ENCODE data around the gene FAM107B. TPM values are rescaled to one million over a fixed set of nuclear protein-coding genes. Genes with fewer than 3 reads are reported as not detected.
"Not testable (repeated sequence)": the region's sequence is repeated elsewhere in the genome, so short reads cannot be mapped to it uniquely, and the experiment has no call there.

The FAM107B gene
- polyA plus RNA-seq, 4 donors = 85.6 to 118 (median 114) TPM

- DNase-seq (ENCODE audit: low read depth in 4 of 4, low spot score in 3 of 4) = no peak
Measured at GRCh38 chr10:14696821-14697220, 77.9 kb downstream of the FAM107B start.

- DNase-seq (ENCODE audit: low read depth in 4 of 4, low spot score in 3 of 4) = no peak
Measured at GRCh38 chr10:14695847-14696480, 78.7 kb downstream of the FAM107B start.

GRCh38 chr10:14693891-14694290 lies 80.8 kb downstream of the FAM107B start:
- DNase-seq (ENCODE audit: low read depth in 4 of 4, low spot score in 3 of 4) = no peak

- DNase-seq (ENCODE audit: low read depth in 4 of 4, low spot score in 3 of 4) = no peak
Measured at GRCh38 chr10:14692344-14693076, 82.2 kb downstream of the FAM107B start.

GRCh38 chr10:14691359-14691758 lies 83.3 kb downstream of the FAM107B start:
- no peak for DNase-seq (ENCODE audit: low read depth in 4 of 4, low spot score in 3 of 4)

GRCh38 chr10:14688606-14689005 lies 86.1 kb downstream of the FAM107B start:
- DNase-seq (ENCODE audit: low read depth in 4 of 4, low spot score in 3 of 4) = no peak

- DNase-seq (ENCODE audit: low read depth in 4 of 4, low spot score in 3 of 4) = not testable (repeated sequence)
Measured at GRCh38 chr10:14688189-14688588, 86.5 kb downstream of the FAM107B start.

GRCh38 chr10:14687340-14687739 lies 87.4 kb downstream of the FAM107B start:
- DNase-seq (ENCODE audit: low read depth in 4 of 4, low spot score in 3 of 4) = no peak

- DNase-seq (ENCODE audit: low read depth in 4 of 4, low spot score in 3 of 4) = no peak
Measured at GRCh38 chr10:14686356-14686755, 88.3 kb downstream of the FAM107B start.

- DNase-seq (ENCODE audit: low read depth in 4 of 4, low spot score in 3 of 4) = no peak
Measured at GRCh38 chr10:14684354-14684753, 90.3 kb downstream of the FAM107B start.

GRCh38 chr10:14683256-14683655 lies 91.4 kb downstream of the FAM107B start:
- no peak for DNase-seq (ENCODE audit: low read depth in 4 of 4, low spot score in 3 of 4)

- no peak for DNase-seq (ENCODE audit: low read depth in 4 of 4, low spot score in 3 of 4)
Measured at GRCh38 chr10:14681802-14682201, 92.9 kb downstream of the FAM107B start.

GRCh38 chr10:14681305-14681704 lies 93.4 kb downstream of the FAM107B start:
- no peak for DNase-seq (ENCODE audit: low read depth in 4 of 4, low spot score in 3 of 4)

- DNase-seq (ENCODE audit: low read depth in 4 of 4, low spot score in 3 of 4) = no peak
Measured at GRCh38 chr10:14678637-14679036, 96.1 kb downstream of the FAM107B start.

- DNase-seq (ENCODE audit: low read depth in 4 of 4, low spot score in 3 of 4) = no peak
Measured at GRCh38 chr10:14676732-14677131, 98.0 kb downstream of the FAM107B start.

- DNase-seq (ENCODE audit: low read depth in 4 of 4, low spot score in 3 of 4) = peak in 2 of 4 donors; percentile 40 to 51
Measured at GRCh38 chr10:14674376-14675050, 100.2 kb downstream of the FAM107B start.

GRCh38 chr10:14673189-14673861 lies 101.4 kb downstream of the FAM107B start:
- DNase-seq (ENCODE audit: low read depth in 4 of 4, low spot score in 3 of 4) = no peak

- no peak for DNase-seq (ENCODE audit: low read depth in 4 of 4, low spot score in 3 of 4)
Measured at GRCh38 chr10:14671386-14671831, 103.3 kb downstream of the FAM107B start.

GRCh38 chr10:14670551-14671240 lies 104.0 kb downstream of the FAM107B start:
- DNase-seq (ENCODE audit: low read depth in 4 of 4, low spot score in 3 of 4) = no peak

GRCh38 chr10:14669576-14669975 lies 105.1 kb downstream of the FAM107B start:
- DNase-seq (ENCODE audit: low read depth in 4 of 4, low spot score in 3 of 4) = no peak
